B cell (primary cell): Measurements from ENCODE around the gene ADH1C. TPM values are rescaled to one million over a fixed set of nuclear protein-coding genes. Genes with fewer than 3 reads are reported as not detected.

Experiments
- ATAC-seq: fragments of 200-7000 bp; cut with Tn5 transposase; one replicate; pipeline ENCODE4 v1.10.0; 2021; ENCODE audit warnings: low read depth, mild to moderate bottlenecking, moderate number of reproducible peaks, moderate library complexity
- CTCF ChIA-PET: fragments of 350-600 bp; sonication (Branson Sonifier 250); formaldehyde crosslinking; loops from one replicate; lab custom pipeline; 2021; ENCODE audit warnings: antibody characterized with exemption, inconsistent platforms; lab: Charles Lee
- POLR2A ChIA-PET: fragments of 350-600 bp; sonication (Branson Sonifier 250); formaldehyde crosslinking; loops from one replicate; lab custom pipeline; 2021; ENCODE audit warnings: antibody characterized with exemption; lab: Charles Lee
- DNase-seq: peaks from one replicate; pipeline ENCODE4 v3.0.0; 2013
- H2AFZ ChIP-seq: 2 replicates; pipeline ENCODE4 v1.6.1; 2012; ENCODE audit warnings: mild to moderate bottlenecking, low read depth, low read length; ENCODE audit not compliant: insufficient read depth, poor library complexity, severe bottlenecking
- H3K27ac ChIP-seq, 2 donors: 1 replicate in 1 of 2; 2 replicates in 1 of 2; pipeline ENCODE4 v1.5.1; 2012 to 2013; ENCODE audit warnings: low read length in 2 of 2, mild to moderate bottlenecking in 2 of 2, moderate library complexity in 1 of 2
- H3K27me3 ChIP-seq, 4 experiments: fragments of 200-600 bp in 1 of 4; sonication (generic) in 1 of 4; replicated peaks in 1 of 4; 1 replicate in 2 of 4; 2 replicates in 2 of 4; pipeline versions ENCODE4 v1.6.1 to v1.7.0; 2013 to 2016; ENCODE audit warnings: low read length in 3 of 4, mild to moderate bottlenecking in 2 of 4, mixed read lengths in 1 of 4, moderate library complexity in 1 of 4; ENCODE audit not compliant: insufficient read depth in 4 of 4, control insufficient read depth in 3 of 4; ENCODE audit errors: control extremely low read depth in 1 of 4
- H3K36me3 ChIP-seq, 2 experiments: replicated peaks in 1 of 2; 1 replicate in 1 of 2; 2 replicates in 1 of 2; pipeline versions ENCODE4 v1.6.1 to v1.7.1; 2013; ENCODE audit warnings: low read length in 1 of 2; ENCODE audit not compliant: insufficient read depth in 2 of 2, control insufficient read depth in 1 of 2; ENCODE audit errors: control extremely low read depth in 1 of 2, extremely low read depth in 1 of 2
- H3K4me1 ChIP-seq, 2 donors: fragments of 200-600 bp in 1 of 2; sonication (generic) in 1 of 2; 1 replicate in 1 of 2; 2 replicates in 1 of 2; pipeline versions ENCODE4 v1.5.1 to v1.6.1; 2013 to 2017; ENCODE audit warnings: low read length in 2 of 2; ENCODE audit not compliant: control insufficient read depth in 2 of 2, insufficient read depth in 2 of 2
- H3K4me2 ChIP-seq: replicated peaks from 2 replicates; pipeline ENCODE3; 2012; ENCODE audit warnings: mild to moderate bottlenecking, low read depth, low read length; ENCODE audit not compliant: poor library complexity, severe bottlenecking
- H3K4me3 ChIP-seq, 5 experiments: fragments of 200-600 bp in 1 of 5; sonication (generic) in 1 of 5; 1 replicate in 3 of 5; 2 replicates in 2 of 5; pipeline versions ENCODE4 v1.5.1 to v1.7.0; 2011 to 2016; ENCODE audit warnings: low read length in 4 of 5, mild to moderate bottlenecking in 4 of 5, low read depth in 2 of 5, control low read depth in 1 of 5, moderate library complexity in 1 of 5; ENCODE audit not compliant: insufficient read depth in 1 of 5; ENCODE audit errors: control extremely low read depth in 1 of 5, extremely low read depth in 1 of 5
- H3K79me2 ChIP-seq: fragments of 200-600 bp; sonication (generic); one replicate; pipeline ENCODE4 v1.6.0; 2016; ENCODE audit warnings: low read length; ENCODE audit not compliant: control insufficient read depth, insufficient read depth
- H3K9ac ChIP-seq: fragments of 200-600 bp; sonication (generic); 2 replicates; pipeline ENCODE4 v1.6.1; 2017; ENCODE audit warnings: mild to moderate bottlenecking, low read length, moderate library complexity
- H3K9me3 ChIP-seq, 3 donors: one replicate each; pipeline versions ENCODE4 v1.6.1 to v1.7.1; 2013; ENCODE audit warnings: low read length in 2 of 3; ENCODE audit not compliant: control insufficient read depth in 2 of 3, insufficient read depth in 1 of 3; ENCODE audit errors: control extremely low read depth in 1 of 3
- H4K20me1 ChIP-seq: 2 replicates; pipeline ENCODE4 v1.6.0; 2012; ENCODE audit warnings: mild to moderate bottlenecking, low read length; ENCODE audit not compliant: insufficient read depth, control insufficient read depth, poor library complexity, severe bottlenecking
- H3K27ac Mint-ChIP-seq: one replicate; pipeline ENCODE4 v1.8.0; 2021; ENCODE audit warnings: mixed read lengths
- H3K27me3 Mint-ChIP-seq: one replicate; pipeline ENCODE4 v1.8.0; 2021; ENCODE audit warnings: mixed read lengths
- H3K4me1 Mint-ChIP-seq: one replicate; pipeline ENCODE4 v1.8.0; 2021; ENCODE audit warnings: mixed read lengths
- H3K4me3 Mint-ChIP-seq: one replicate; pipeline ENCODE4 v1.8.0; 2021; ENCODE audit warnings: mixed read lengths
- H3K9me3 Mint-ChIP-seq: one replicate; pipeline ENCODE4 v1.8.0; 2022; ENCODE audit warnings: mixed read lengths; ENCODE audit not compliant: insufficient read depth
- CTCF ChIP-seq: fragments of 200-600 bp; IDR thresholded peaks from one replicate; pipeline ENCODE4 v1.8.0; 2022; ENCODE audit warnings: antibody characterized with exemption, mild to moderate bottlenecking
- EZH2 ChIP-seq: IDR thresholded peaks from 2 replicates; pipeline ENCODE4 v1.6.1; 2012; ENCODE audit warnings: borderline replicate concordance, low read depth, mild to moderate bottlenecking, moderate library complexity, low read length; ENCODE audit not compliant: insufficient read depth, poor library complexity, severe bottlenecking
- WGBS: methylation state at CpG from one replicate; pipeline ENCODE4 v1.1.5; 2013; ENCODE audit warnings: missing lambda C conversion rate; ENCODE audit not compliant: insufficient coverage; 5-methylcytosine and 5-hydroxymethylcytosine counted together
- intact Hi-C: fragments of 100-400 bp; cut with micrococcal nuclease; formaldehyde crosslinking; loops from one replicate; pipeline ENCODE4 v1.10.0; 2022
- polyA plus RNA-seq: library from polyadenylated mRNA; depleted of rRNA; stranded (reverse); fragments of >200 nt; gene quantifications from 2 replicates; pipeline ENCODE4 v1.2.3, GENCODE V29; 2012
- total RNA-seq, 2 donors: library from RNA; stranded (reverse); fragments of 120-200 nt in 1 of 2; gene quantifications; 1 replicate in 1 of 2; 2 replicates in 1 of 2; pipeline versions ENCODE4 v1.2.3 to v1.2.4, GENCODE V29; 2013 to 2022

The ADH1C gene
- total and polyA plus RNA-seq, 2 donors (not counting 1 experiment from before 2014, with no cell fraction given), result not detected

- CTCF ChIA-PET, result no interaction called here
- intact Hi-C loops, result no loop called here
- no peak overlapping the region for H3K9ac ChIP-seq
- H3K4me1 ChIP-seq, result no peaks in the 10 kb centered on the region
- Mint-ChIP-seq H3K4me3 (no peak overlapping the region), H3K27me3 (peaks cover 3% of the 10 kb centered on the region), H3K4me1 (no peaks in the 10 kb centered on the region), H3K27ac (no peak overlapping the region), H3K9me3 (peaks cover 3% of the 10 kb centered on the region)
- H4K20me1 ChIP-seq, result no peaks in the 10 kb centered on the region
- TF ChIP-seq CTCF, result no peak
- no peak for TF ChIP-seq EZH2
- H3K27me3 ChIP-seq, result no peaks in the 10 kb centered on the region
- DNase-seq (no peak), ATAC-seq (no peak)
- POLR2A ChIA-PET, result no interaction called here
- peaks cover 0 to 8% (median 1%) of the 10 kb centered on the region in 3 donors for H3K9me3 ChIP-seq
- H2AFZ ChIP-seq, result no peak overlapping the region
- H3K36me3 ChIP-seq, result no peaks in the 10 kb centered on the region
- H3K4me2 ChIP-seq, result no peak overlapping the region
- H3K79me2 ChIP-seq, result no peaks in the 10 kb centered on the region
- H3K27ac ChIP-seq, result no peak overlapping the region
- H3K4me3 ChIP-seq, result no peak overlapping the region
Measured at GRCh38 chr4:99361268-99361898, 8.8 kb upstream of the ADH1C start.

- no peaks in the 10 kb centered on the region for H3K4me1 Mint-ChIP-seq
- H3K27ac ChIP-seq, result no peak overlapping the region
- H2AFZ ChIP-seq, result no peak overlapping the region
- no peak overlapping the region for H3K4me3 Mint-ChIP-seq
- DNase-seq, result no peak
- H3K4me2 ChIP-seq, result no peak overlapping the region
- no peaks in the 10 kb centered on the region for H3K79me2 ChIP-seq
- ChIA-PET POLR2A (no interaction called here), CTCF (no interaction called here)
- H3K27me3 ChIP-seq, result no peaks in the 10 kb centered on the region
- H3K4me3 ChIP-seq, result no peak overlapping the region
- no peaks in the 10 kb centered on the region for H3K36me3 ChIP-seq
- H3K9me3 Mint-ChIP-seq, result peaks cover 3% of the 10 kb centered on the region
- H4K20me1 ChIP-seq, result no peaks in the 10 kb centered on the region
- no peak overlapping the region for H3K27ac Mint-ChIP-seq
- H3K4me1 ChIP-seq, result no peaks in the 10 kb centered on the region
- intact Hi-C loops, result no loop called here
- TF ChIP-seq CTCF, result no peak
- no peak for TF ChIP-seq EZH2
- H3K9me3 ChIP-seq, result peaks cover 0 to 11% (median 1%) of the 10 kb centered on the region in 3 donors
- H3K27me3 Mint-ChIP-seq, result no peaks in the 10 kb centered on the region
- H3K9ac ChIP-seq, result no peak overlapping the region
- no peak for ATAC-seq
- WGBS, result 89% methylated on average over 26 of the region's 27 CpGs
Measured at GRCh38 chr4:99359480-99360204, 7.1 kb upstream of the ADH1C start.
